CD4-positive, alpha-beta T cell treated with Interleukin-15 for 4 hours (primary cell): Measurements from ENCODE around the gene DLG5.
"Not testable (repeated sequence)": the region's sequence is repeated elsewhere in the genome, so short reads cannot be mapped to it uniquely, and the experiment has no call there.

Source experiments
- DNase-seq: peaks from one replicate; pipeline ENCODE4 v3.0.0-alpha.2; 2020; ENCODE audit warnings: low spot score

Gene DLG5

GRCh38 chr10:77794256-77795142 lies 132.1 kb downstream of the DLG5 start:
- no peak for DNase-seq

GRCh38 chr10:77793831-77794230 lies 132.7 kb downstream of the DLG5 start:
- no peak for DNase-seq

DNA sequence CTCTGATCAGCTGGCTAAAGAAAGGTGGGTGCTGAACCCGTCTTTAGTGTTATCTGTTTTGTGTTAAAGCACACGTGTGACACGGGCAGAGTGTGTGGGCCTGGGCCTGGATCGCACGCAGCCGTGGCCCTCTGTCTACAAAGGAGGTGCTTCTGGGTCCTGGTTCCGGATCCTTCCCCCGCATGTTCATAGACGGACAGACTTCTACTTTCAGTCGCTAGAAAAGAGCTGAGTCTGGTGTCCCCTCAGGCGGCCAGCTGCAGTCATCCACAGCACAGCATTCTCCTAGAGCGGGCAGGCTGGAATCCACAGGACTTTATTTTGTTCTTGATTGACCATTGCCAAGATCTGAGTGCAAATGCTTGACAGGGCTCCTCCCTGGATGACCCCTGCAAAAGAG lies 134.4 kb downstream of the DLG5 start:
- no peak for DNase-seq

- no peak for DNase-seq
Observed at GRCh38 chr10:77791506-77791905, 135.0 kb downstream of the DLG5 start.

GRCh38 chr10:77789861-77790260 lies 136.7 kb downstream of the DLG5 start:
- DNase-seq, result no peak

GRCh38 chr10:77789016-77789415 lies 137.5 kb downstream of the DLG5 start:
- DNase-seq, result no peak

DNA sequence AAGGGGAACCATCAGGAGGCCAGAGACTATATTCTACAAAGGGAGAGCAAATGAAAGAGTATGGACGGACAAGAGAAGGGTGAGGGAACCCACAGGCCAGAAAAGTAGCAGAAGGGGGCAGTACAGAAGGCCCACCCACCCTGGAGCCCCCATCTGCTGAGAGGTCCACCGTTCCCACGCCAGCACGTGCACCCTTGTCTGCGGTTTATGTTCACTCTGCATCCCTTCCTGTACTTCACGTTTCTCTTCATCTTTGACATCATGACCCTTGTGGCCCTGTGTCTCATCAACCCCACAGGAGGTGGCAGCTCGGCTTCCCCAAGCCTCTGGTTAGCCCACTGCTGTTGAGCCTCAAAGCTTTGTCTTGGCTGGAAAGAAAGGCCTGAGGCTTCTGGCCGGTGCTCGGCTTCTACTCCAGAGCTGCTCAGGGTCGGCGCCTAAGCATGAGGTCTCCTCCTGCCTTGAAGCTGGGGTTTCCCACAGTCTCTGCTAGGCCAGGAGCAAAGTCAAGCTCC lies 138.0 kb downstream of the DLG5 start:
- no peak for DNase-seq

DNA sequence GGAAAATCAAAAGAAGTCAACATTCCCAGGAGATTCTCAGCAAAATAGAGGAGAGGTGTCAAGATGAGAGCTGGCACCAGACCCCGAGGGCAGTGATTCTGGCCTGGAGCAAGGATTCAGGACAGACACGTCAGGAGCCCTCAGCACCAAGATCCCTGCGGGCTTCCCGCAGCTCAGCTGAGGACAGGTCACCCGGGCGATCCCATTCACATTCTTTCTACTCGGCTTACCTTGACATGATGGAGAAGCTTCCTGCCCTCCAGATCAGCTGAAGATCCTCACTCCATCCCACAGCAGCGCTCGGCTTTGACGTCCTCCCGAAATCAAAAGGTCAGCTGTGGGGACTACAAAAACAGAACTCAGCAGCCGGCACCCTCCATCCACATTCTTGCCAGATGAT lies 139.1 kb downstream of the DLG5 start:
- DNase-seq, result no peak

DNA sequence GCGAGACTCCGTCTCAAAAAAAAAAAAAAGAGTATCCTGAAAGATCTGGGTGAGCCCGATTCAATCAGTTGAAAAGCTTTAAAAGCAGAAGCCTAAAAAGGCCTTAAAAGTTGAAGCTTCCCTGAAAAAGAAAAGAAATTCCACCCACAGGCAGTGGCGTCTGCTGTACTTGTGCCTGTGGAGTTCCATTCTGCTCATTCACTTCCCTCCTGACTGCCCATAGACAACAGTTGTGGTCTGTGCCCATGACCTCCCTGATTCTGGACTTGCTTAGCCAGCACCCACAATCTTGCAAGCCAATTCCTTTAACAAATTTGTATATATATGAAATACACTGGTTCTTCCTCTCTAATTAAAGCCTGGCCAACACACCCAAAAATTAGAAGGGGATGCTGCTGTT lies 141.7 kb downstream of the DLG5 start:
- no peak for DNase-seq

- no peak for DNase-seq
Observed at GRCh38 chr10:77782328-77783061, 144.1 kb downstream of the DLG5 start.

DNA sequence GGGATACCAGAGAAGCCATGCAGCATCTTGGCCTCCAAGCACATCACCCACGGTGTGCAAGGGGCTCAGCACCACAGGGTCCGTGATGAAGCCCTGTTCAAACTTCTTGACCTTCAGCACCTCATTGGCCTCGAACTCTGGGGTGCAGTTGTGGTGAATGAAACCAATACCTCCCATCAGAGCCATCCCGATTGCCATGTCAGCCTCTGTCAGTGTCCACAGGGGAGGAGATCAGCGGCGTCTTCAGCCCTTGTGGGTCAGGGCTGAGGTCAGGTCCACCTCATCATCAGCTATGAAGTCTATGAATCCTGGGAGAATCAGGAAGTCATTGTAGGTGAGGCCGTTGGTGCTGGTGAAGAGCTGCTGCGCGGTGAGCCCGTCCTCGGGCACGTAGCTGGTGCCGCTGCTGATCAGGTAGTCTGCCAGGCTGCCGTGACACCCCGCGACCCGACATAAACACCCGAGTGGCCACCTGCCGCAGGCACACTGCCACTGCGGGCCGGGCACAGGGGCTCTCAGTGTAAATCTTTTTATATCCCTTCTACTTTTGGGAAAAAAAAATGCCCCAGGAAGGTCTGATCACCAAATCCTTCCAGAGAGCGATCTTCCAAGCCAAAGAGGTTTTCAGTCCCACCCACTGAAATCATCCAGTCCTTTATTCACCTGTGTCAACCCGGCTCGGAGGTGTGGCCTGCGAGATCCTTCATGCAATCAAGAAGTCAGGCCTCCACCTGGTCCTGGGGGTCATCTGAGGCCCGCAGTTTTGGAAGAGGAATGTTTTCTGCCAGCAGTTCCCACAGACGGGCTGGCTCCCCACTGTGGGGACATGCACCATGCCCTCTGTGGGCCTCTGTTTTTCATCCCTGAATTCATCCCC lies 144.9 kb downstream of the DLG5 start:
- DNase-seq, result no peak

GRCh38 chr10:77780180-77780579 lies 146.4 kb downstream of the DLG5 start:
- DNase-seq, result no peak

DNA sequence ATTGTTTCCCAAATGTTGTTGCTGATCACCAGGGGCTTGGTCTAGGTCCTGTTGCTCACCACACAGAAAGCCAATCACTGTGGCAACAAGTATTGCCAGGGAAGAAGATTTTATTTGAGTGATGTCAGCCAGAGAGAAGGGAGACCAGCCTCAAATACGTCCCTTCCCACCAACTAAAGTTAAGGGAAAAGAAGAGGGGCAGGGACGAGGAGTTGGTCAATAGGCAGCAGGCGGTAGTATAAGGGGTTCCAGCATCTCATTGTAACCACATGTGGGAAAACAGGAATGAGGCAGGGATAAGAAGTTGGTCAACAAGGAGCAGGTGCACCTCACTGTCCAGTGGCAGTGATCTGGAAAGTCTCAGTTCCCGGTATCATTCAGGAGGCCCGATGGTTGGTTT lies 150.1 kb downstream of the DLG5 start:
- no peak for DNase-seq

DNA sequence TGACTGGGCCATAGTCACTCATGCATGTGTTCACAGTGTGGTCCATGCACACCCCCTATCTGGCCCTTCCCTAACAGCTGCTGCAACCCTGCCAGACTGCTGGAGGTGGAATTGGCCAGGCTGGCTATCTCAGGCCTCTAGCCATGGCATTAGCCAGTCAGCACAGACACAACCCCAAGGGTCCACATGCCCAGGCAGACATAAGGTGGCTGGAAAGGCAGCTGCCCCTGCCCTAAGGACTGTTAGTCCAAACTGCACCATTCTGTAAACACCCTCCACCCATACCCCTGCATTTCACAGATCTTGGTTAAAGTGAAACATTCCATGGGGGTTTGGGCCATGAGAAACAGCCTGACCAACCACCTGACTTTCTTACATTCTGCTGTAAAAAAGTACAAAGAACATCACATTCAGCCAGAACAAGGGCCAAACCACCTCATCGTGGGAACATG lies 151.6 kb downstream of the DLG5 start:
- no peak for DNase-seq

GRCh38 chr10:77773631-77774426 lies 152.7 kb downstream of the DLG5 start:
- no peak for DNase-seq

DNA sequence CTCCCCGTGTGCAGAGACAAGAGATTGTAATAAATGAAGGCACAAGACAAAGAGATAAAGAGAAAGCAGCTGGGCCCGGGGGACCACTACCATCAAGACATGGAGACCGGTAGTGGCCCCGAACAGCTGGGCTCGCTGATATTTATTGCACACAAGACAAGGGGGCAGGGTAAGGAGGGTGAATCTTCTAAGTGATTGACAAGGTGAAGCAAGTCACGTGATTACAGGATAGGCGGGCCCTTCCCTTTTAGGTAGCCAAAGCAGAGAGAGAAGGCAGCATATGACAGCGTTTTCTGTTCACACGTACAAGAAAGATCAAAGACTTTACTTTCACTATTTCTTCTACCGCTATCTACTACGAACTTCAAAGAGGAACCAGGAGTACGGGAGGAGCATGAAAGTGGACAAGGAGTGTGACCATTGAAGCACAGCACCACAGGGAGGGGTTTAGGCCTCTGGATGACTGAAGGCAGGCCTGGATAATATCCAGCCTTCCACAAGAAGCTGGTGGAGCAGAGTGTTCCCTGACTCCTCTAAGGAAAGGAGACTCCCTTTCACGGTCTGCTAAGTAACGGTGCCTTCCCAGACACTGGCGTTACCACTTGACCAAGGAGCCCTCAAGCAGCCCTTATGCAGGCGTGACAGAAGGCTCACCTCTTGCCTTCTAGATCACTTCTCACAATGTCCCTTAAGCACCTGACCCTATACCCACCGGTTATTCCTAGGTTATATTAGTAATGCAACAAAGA lies 153.5 kb downstream of the DLG5 start:
- DNase-seq, result not testable (repeated sequence)

- DNase-seq, result no peak
Observed at GRCh38 chr10:77771851-77772250, 154.7 kb downstream of the DLG5 start.

GRCh38 chr10:77771450-77771849 lies 155.1 kb downstream of the DLG5 start:
- DNase-seq, result no peak

DNA sequence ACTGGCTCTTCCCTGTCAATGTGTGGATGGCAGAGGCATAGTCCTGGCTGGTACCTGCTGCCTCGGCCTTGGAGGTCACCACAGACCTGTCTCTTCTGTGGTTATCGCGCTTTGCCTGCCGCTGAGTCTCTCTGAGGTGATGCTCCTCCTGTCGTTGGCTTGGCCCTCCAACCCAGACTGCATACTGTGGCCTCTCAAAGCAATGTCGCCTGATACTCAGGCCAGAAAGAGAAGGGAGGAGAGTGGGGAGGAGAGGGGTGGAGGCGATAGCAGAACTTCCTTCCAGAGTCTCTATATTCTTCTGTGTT lies 155.7 kb downstream of the DLG5 start:
- no peak for DNase-seq

DNA sequence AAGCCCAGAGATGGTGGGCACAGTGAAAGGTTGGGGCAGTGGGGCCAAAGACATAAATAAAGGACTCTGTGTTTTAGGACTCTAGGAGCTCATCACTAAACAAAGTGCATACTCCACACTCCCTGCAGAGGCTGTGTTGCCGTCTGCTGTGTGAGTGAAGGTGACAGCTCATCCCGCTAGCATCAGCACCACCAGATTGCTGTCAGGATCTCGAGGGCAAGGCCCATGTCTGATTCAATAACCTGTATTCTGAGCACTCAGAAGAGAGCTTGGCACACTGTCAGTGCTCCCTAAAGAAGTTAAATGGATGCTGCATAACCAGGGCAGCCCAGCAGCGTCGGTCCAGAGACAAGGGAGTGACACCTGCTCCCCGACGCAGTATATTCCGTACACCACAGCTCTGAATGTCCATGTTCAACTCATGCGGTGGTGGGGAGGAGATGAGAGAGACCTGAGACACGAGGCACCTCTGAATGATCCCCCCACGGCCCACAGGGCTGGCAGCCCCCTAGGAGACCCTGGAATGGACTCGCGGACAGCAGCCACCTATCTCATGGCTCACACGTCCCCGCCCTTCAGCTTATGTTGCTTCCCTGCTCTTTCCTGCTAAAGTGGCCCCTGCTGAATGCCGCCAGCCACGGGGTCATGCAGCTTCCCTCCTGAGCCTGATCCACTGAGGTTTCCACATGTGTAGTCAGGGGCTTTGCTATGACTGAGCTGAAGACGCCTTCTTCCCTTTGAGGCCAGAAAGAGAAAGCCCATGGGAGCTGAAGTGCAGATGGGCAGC lies 156.3 kb downstream of the DLG5 start:
- no peak for DNase-seq
